ENCODE measurements around the gene GALNTL6. TPM values are rescaled to one million over a fixed set of nuclear protein-coding genes. Genes with fewer than 3 reads are reported as not detected.
"Not testable (repeated sequence)": the region's sequence is repeated elsewhere in the genome, so short reads cannot be mapped to it uniquely, and the experiment has no call there.

Gene GALNTL6
- polyA plus RNA-seq, 3 donors, result 0.79 to 1.5 (median 1.0) TPM

GRCh38 chr4:173025131-173025530, 1211.9 kb downstream of the GALNTL6 start:
- DNase-seq (ENCODE audit: extremely low read depth in 1 of 11, low read depth in 9 of 11, low spot score in 4 of 11), result peak in 6 of 11 donors; percentile 41 to 64 (median 45)

GRCh38 chr4:173037242-173037641, 1224.0 kb downstream of the GALNTL6 start:
- no peak for DNase-seq (ENCODE audit: extremely low read depth in 1 of 11, low read depth in 9 of 11, low spot score in 4 of 11)

- DNase-seq (ENCODE audit: extremely low read depth in 1 of 11, low read depth in 9 of 11, low spot score in 4 of 11), result no peak
These were observed 1225.1 kb downstream of the GALNTL6 start for GRCh38 chr4:173038192-173038896.

- peak in 5 of 11 donors; percentile 21 to 54 (median 30) for DNase-seq (ENCODE audit: extremely low read depth in 1 of 11, low read depth in 9 of 11, low spot score in 4 of 11)
These were observed 1226.7 kb downstream of the GALNTL6 start for GRCh38 chr4:173039617-173040577.

- DNase-seq (ENCODE audit: extremely low read depth in 1 of 11, low read depth in 9 of 11, low spot score in 4 of 11), result no peak
These were observed 1228.3 kb downstream of the GALNTL6 start for GRCh38 chr4:173041482-173041881.

- DNase-seq (ENCODE audit: extremely low read depth in 1 of 11, low read depth in 9 of 11, low spot score in 4 of 11), result not testable (repeated sequence)
These were observed 1228.9 kb downstream of the GALNTL6 start for GRCh38 chr4:173042139-173042538.

GRCh38 chr4:173044340-173044739, 1231.1 kb downstream of the GALNTL6 start:
- no peak for DNase-seq (ENCODE audit: extremely low read depth in 1 of 11, low read depth in 9 of 11, low spot score in 4 of 11)

GRCh38 chr4:173045571-173045970, 1232.4 kb downstream of the GALNTL6 start:
- DNase-seq (ENCODE audit: extremely low read depth in 1 of 11, low read depth in 9 of 11, low spot score in 4 of 11), result no peak

GRCh38 chr4:173046144-173046543, 1232.9 kb downstream of the GALNTL6 start:
- no peak for DNase-seq (ENCODE audit: extremely low read depth in 1 of 11, low read depth in 9 of 11, low spot score in 4 of 11)

GRCh38 chr4:173046818-173047217, 1233.6 kb downstream of the GALNTL6 start:
- DNase-seq (ENCODE audit: extremely low read depth in 1 of 11, low read depth in 9 of 11, low spot score in 4 of 11), result peak in 9 of 11 donors; percentile 25 to 75 (median 61)

GRCh38 chr4:173051232-173051631, 1238.0 kb downstream of the GALNTL6 start:
- no peak for DNase-seq (ENCODE audit: extremely low read depth in 1 of 11, low read depth in 9 of 11, low spot score in 4 of 11)

GRCh38 chr4:173051716-173052115, 1238.5 kb downstream of the GALNTL6 start:
- DNase-seq (ENCODE audit: extremely low read depth in 1 of 11, low read depth in 9 of 11, low spot score in 4 of 11), result no peak

GRCh38 chr4:173052439-173052838, 1239.2 kb downstream of the GALNTL6 start:
- no peak for DNase-seq (ENCODE audit: extremely low read depth in 1 of 11, low read depth in 9 of 11, low spot score in 4 of 11)

GRCh38 chr4:173056271-173056670, 1243.1 kb downstream of the GALNTL6 start:
- DNase-seq (ENCODE audit: extremely low read depth in 1 of 11, low read depth in 9 of 11, low spot score in 4 of 11), result no peak

- DNase-seq (ENCODE audit: extremely low read depth in 1 of 11, low read depth in 9 of 11, low spot score in 4 of 11), result no peak
These were observed 1243.5 kb downstream of the GALNTL6 start for GRCh38 chr4:173056710-173057109.

- no peak for DNase-seq (ENCODE audit: extremely low read depth in 1 of 11, low read depth in 9 of 11, low spot score in 4 of 11)
These were observed 1244.2 kb downstream of the GALNTL6 start for GRCh38 chr4:173057442-173057841.

GRCh38 chr4:173057901-173058300, 1244.7 kb downstream of the GALNTL6 start:
- DNase-seq (ENCODE audit: extremely low read depth in 1 of 11, low read depth in 9 of 11, low spot score in 4 of 11), result no peak

- DNase-seq (ENCODE audit: extremely low read depth in 1 of 11, low read depth in 9 of 11, low spot score in 4 of 11), result no peak
These were observed 1248.0 kb downstream of the GALNTL6 start for GRCh38 chr4:173061160-173061559.

- DNase-seq (ENCODE audit: extremely low read depth in 1 of 11, low read depth in 9 of 11, low spot score in 4 of 11), result no peak
These were observed 1260.8 kb downstream of the GALNTL6 start for GRCh38 chr4:173073939-173074500.

- DNase-seq (ENCODE audit: extremely low read depth in 1 of 11, low read depth in 9 of 11, low spot score in 4 of 11), result no peak
These were observed 1261.3 kb downstream of the GALNTL6 start for GRCh38 chr4:173074501-173074946.

Data from renal cortex interstitium (tissue), 11 donors.